ENCODE measurements around the gene MBTPS2. TPM values are rescaled to one million over a fixed set of nuclear protein-coding genes. Genes with fewer than 3 reads are reported as not detected.

MBTPS2 gene
- total RNA-seq, 3 donors from 2014 or later = 8.2 to 12.0 (median 9.5) TPM

DNA sequence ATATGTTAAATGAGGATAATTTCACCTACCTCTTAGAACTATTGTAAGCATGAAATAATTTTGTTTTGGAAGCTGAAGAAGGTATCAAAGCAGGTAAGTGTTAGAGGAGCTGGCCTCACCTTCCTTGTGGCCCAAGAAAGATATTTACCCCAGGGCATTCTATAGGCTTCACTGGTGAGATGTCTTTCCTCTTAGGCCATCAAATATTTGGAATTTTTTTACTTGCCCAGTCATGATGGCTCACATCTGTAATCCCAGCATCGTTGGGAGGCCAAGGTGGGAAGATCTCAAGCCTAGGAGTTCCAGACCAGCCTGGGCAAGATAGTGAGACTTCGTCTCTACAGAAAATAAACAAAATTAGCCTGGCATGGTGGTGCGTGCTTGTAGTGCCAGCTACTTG lies 95.0 kb downstream of the MBTPS2 start:
- no peak for ATAC-seq
- intact Hi-C loops (cut with DNase I, micrococcal nuclease) = no loop called here
- Histone ChIP-seq H3K9me3 (no peaks in the 10 kb centered on the region), H3K36me3 (ENCODE audit: low read depth) (no peaks in the 10 kb centered on the region), H3K4me3 (no peak overlapping the region), H3K4me1 (ENCODE audit: low read depth) (no peaks in the 10 kb centered on the region)
- TF ChIP-seq, protein P1, sequence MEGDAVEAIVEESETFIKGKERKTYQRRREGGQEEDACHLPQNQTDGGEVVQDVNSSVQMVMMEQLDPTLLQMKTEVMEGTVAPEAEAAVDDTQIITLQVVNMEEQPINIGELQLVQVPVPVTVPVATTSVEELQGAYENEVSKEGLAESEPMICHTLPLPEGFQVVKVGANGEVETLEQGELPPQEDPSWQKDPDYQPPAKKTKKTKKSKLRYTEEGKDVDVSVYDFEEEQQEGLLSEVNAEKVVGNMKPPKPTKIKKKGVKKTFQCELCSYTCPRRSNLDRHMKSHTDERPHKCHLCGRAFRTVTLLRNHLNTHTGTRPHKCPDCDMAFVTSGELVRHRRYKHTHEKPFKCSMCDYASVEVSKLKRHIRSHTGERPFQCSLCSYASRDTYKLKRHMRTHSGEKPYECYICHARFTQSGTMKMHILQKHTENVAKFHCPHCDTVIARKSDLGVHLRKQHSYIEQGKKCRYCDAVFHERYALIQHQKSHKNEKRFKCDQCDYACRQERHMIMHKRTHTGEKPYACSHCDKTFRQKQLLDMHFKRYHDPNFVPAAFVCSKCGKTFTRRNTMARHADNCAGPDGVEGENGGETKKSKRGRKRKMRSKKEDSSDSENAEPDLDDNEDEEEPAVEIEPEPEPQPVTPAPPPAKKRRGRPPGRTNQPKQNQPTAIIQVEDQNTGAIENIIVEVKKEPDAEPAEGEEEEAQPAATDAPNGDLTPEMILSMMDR (IDR thresholded peaks at IDR 0.05) = no peak
- DNase-seq = no peak

Other genes starting within 250 kb of the MBTPS2 start
- 1 to 10 TPM; 1.6 to 2.5 (median 2.1) TPM for gene KLHL34, start 181.3 kb upstream of the MBTPS2 start, total RNA-seq
- gene SMPX, start 81.5 kb upstream of the MBTPS2 start, total RNA-seq = 10 to 100 TPM in 1 of 3 donors, under 1 TPM in 1, not detected in 1; 0.65 to 11.8 TPM
- 1 to 10 TPM; 1.2 to 1.9 (median 1.9) TPM for gene YY2, start 16.4 kb downstream of the MBTPS2 start, total RNA-seq
- gene SMS, start 101.1 kb downstream of the MBTPS2 start, total RNA-seq = 10 to 100 TPM; 42.4 to 71.1 (median 56.1) TPM
- under 1 TPM in 2 of 3 donors, not detected in 1; 0.19 TPM for gene PHEX, start 192.7 kb downstream of the MBTPS2 start, total RNA-seq